ENCODE data around the gene LSAMP.

The LSAMP gene

DNA sequence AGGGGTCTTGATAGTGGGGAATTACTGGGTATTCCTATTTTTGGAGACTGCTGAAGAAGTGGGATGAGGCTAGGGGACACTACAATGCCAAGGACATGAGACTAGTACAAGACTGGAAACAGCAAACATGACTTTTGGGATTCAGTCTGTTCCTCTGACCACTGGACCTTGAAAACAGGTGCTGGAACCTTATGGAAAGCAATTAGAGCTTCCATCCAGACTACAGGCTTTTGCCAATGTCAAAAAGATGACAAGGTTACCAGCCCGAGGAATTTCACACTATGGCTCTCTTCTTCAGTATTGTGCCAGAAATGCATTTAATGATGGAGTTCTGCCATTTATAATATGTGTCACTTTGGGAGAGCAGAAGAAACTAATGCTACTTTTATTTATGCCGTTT lies 539.4 kb downstream of the LSAMP start:
- H3K9me3 ChIP-seq (ENCODE audit: control insufficient read depth, low read length) = no peaks in the 10 kb centered on the region
- no peak overlapping the region for H2AFZ ChIP-seq (ENCODE audit: low read depth, low read length)
- no peak overlapping the region for H3K27ac ChIP-seq (ENCODE audit: low read length, poor library complexity, severe bottlenecking)
- no peak overlapping the region for H4K91ac ChIP-seq (ENCODE audit: low read length)
- DNase-seq = no peak
- H2BK12ac ChIP-seq (ENCODE audit: low read length in 2 of 2) = no peak overlapping the region
- H2BK15ac ChIP-seq (ENCODE audit: low read depth, poor library complexity, severe bottlenecking) = no peak overlapping the region
- H3K14ac ChIP-seq (ENCODE audit: low read length in 2 of 2) = no peak overlapping the region
- no peak overlapping the region for H3K23ac ChIP-seq (ENCODE audit: low read length in 2 of 2)
- no peak overlapping the region for H2BK120ac ChIP-seq (ENCODE audit: low read depth, low read length)
- H2BK5ac ChIP-seq (ENCODE audit: low read depth, low read length, poor library complexity, severe bottlenecking) = no peak overlapping the region
- no peak overlapping the region for H3K4ac ChIP-seq (ENCODE audit: low read depth in 1 of 2, low read length in 2 of 2)
- no peak overlapping the region for H2AK5ac ChIP-seq (ENCODE audit: low read length, severe bottlenecking)
- H3K9ac ChIP-seq (ENCODE audit: low read length) = no peak overlapping the region
- 100% methylated on average over 2 of the region's 2 CpGs for WGBS
- H3K36me3 ChIP-seq (ENCODE audit: control insufficient read depth in 1 of 2, insufficient read depth in 2 of 2, low read depth in 1 of 2, low read length in 2 of 2) = no peaks in the 10 kb centered on the region
- H3K27me3 ChIP-seq (ENCODE audit: control insufficient read depth in 1 of 2, insufficient read depth in 1 of 2, low read length in 2 of 2) = peaks cover 0 to 7% of the 10 kb centered on the region in 2 experiments
- no peak overlapping the region for H3K4me3 ChIP-seq (ENCODE audit: insufficient read depth in 1 of 2, low read depth in 1 of 2, low read length in 2 of 2)
- H3K79me1 ChIP-seq (replicated peaks; ENCODE audit: low read length, poor library complexity, severe bottlenecking) = no peaks in the 10 kb centered on the region
- H3K4me1 ChIP-seq (ENCODE audit: control insufficient read depth, insufficient read depth, low read depth, low read length) = no peaks in the 10 kb centered on the region
- H3K18ac ChIP-seq (ENCODE audit: low read depth in 1 of 2, low read length in 2 of 2) = no peak overlapping the region
- H4K8ac ChIP-seq (ENCODE audit: low read length) = no peak overlapping the region
- no peak overlapping the region for H3K4me2 ChIP-seq (ENCODE audit: low read length, poor library complexity, severe bottlenecking)

DNA sequence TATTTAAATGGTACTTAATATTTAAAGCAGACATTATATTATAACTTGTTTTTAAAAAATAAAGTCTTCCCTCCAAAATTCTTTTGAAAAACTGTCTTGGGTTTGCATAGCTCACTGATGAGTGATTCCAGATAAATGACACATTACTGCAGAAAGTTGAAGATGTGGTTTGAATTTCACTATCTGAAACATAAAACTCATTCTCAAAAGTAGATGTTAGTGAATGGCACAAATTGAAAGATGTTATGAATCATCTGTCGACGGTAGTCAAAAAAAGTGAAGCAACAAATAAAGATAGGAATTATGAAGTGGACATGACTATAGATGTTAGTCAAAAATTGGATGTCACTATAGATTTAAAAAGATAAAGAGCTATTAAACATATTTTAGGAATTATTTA lies 541.4 kb downstream of the LSAMP start:
- Histone ChIP-seq H3K4me2 (ENCODE audit: low read length, poor library complexity, severe bottlenecking) (no peak overlapping the region), H3K4ac (ENCODE audit: low read depth in 1 of 2, low read length in 2 of 2) (no peak overlapping the region), H3K4me1 (ENCODE audit: control insufficient read depth, insufficient read depth, low read depth, low read length) (no peaks in the 10 kb centered on the region), H4K91ac (ENCODE audit: low read length) (no peak overlapping the region), H3K9ac (ENCODE audit: low read length) (no peak overlapping the region), H2AFZ (ENCODE audit: low read depth, low read length) (no peak overlapping the region), H2BK15ac (ENCODE audit: low read depth, poor library complexity, severe bottlenecking) (no peak overlapping the region), H3K36me3 (ENCODE audit: control insufficient read depth in 1 of 2, insufficient read depth in 2 of 2, low read depth in 1 of 2, low read length in 2 of 2) (no peaks in the 10 kb centered on the region), H2BK120ac (ENCODE audit: low read depth, low read length) (no peak overlapping the region), H3K23ac (ENCODE audit: low read length in 2 of 2) (no peak overlapping the region), H3K79me1 (replicated peaks; ENCODE audit: low read length, poor library complexity, severe bottlenecking) (no peaks in the 10 kb centered on the region), H3K14ac (ENCODE audit: low read length in 2 of 2) (no peak overlapping the region), H2AK5ac (ENCODE audit: low read length, severe bottlenecking) (no peak overlapping the region), H2BK12ac (ENCODE audit: low read length in 2 of 2) (no peak overlapping the region), H3K4me3 (ENCODE audit: insufficient read depth in 1 of 2, low read depth in 1 of 2, low read length in 2 of 2) (no peak overlapping the region), H3K18ac (ENCODE audit: low read depth in 1 of 2, low read length in 2 of 2) (no peak overlapping the region), H3K27me3 (ENCODE audit: control insufficient read depth in 1 of 2, insufficient read depth in 1 of 2, low read length in 2 of 2) (peaks cover 0 to 2% of the 10 kb centered on the region in 2 experiments), H2BK5ac (ENCODE audit: low read depth, low read length, poor library complexity, severe bottlenecking) (no peak overlapping the region), H4K8ac (ENCODE audit: low read length) (no peak overlapping the region), H3K9me3 (ENCODE audit: control insufficient read depth, low read length) (no peaks in the 10 kb centered on the region), H3K27ac (ENCODE audit: low read length, poor library complexity, severe bottlenecking) (no peak overlapping the region)
- DNase-seq = no peak
- whole genome bisulfite sequencing = 100% methylated on average over 1 of the region's 2 CpGs

DNA sequence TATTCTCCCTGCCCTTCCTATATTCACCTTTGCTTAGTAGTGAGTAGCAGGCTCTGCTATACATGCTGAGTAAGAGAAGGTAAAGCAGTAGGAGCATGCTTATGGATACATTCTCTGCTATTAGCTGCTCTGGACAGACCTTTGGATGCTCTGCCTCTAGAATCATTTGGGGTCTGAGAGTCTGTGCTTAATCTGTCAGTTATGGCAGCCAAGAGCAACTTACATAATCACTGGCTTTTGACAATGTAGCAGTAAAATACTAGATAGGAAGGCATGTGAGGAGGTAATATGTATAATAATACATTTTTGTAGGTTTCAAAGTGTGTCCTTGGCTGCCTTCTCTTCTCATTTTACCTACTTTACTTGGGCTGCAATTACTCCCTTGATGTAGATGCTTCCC lies 544.3 kb downstream of the LSAMP start:
- no peak overlapping the region for H4K8ac ChIP-seq (ENCODE audit: low read length)
- H2AFZ ChIP-seq (ENCODE audit: low read depth, low read length) = no peak overlapping the region
- H2BK5ac ChIP-seq (ENCODE audit: low read depth, low read length, poor library complexity, severe bottlenecking) = no peak overlapping the region
- no peaks in the 10 kb centered on the region for H3K36me3 ChIP-seq (ENCODE audit: control insufficient read depth in 1 of 2, insufficient read depth in 2 of 2, low read depth in 1 of 2, low read length in 2 of 2)
- no peak overlapping the region for H2BK12ac ChIP-seq (ENCODE audit: low read length in 2 of 2)
- no peaks in the 10 kb centered on the region for H3K4me1 ChIP-seq (ENCODE audit: control insufficient read depth, insufficient read depth, low read depth, low read length)
- H2BK15ac ChIP-seq (ENCODE audit: low read depth, poor library complexity, severe bottlenecking) = no peak overlapping the region
- no peaks in the 10 kb centered on the region for H3K27me3 ChIP-seq (ENCODE audit: control insufficient read depth in 1 of 2, insufficient read depth in 1 of 2, low read length in 2 of 2)
- H3K9ac ChIP-seq (ENCODE audit: low read length) = no peak overlapping the region
- no peak overlapping the region for H3K4ac ChIP-seq (ENCODE audit: low read depth in 1 of 2, low read length in 2 of 2)
- no peak overlapping the region for H3K14ac ChIP-seq (ENCODE audit: low read length in 2 of 2)
- no peak overlapping the region for H4K91ac ChIP-seq (ENCODE audit: low read length)
- no peak overlapping the region for H3K23ac ChIP-seq (ENCODE audit: low read length in 2 of 2)
- DNase-seq = no peak
- H2BK120ac ChIP-seq (ENCODE audit: low read depth, low read length) = no peak overlapping the region
- no peak overlapping the region for H2AK5ac ChIP-seq (ENCODE audit: low read length, severe bottlenecking)
- H3K27ac ChIP-seq (ENCODE audit: low read length, poor library complexity, severe bottlenecking) = no peak overlapping the region
- no peak overlapping the region for H3K4me3 ChIP-seq (ENCODE audit: insufficient read depth in 1 of 2, low read depth in 1 of 2, low read length in 2 of 2)
- H3K4me2 ChIP-seq (ENCODE audit: low read length, poor library complexity, severe bottlenecking) = no peak overlapping the region
- no peak overlapping the region for H3K18ac ChIP-seq (ENCODE audit: low read depth in 1 of 2, low read length in 2 of 2)
- H3K9me3 ChIP-seq (ENCODE audit: control insufficient read depth, low read length) = no peaks in the 10 kb centered on the region
- H3K79me1 ChIP-seq (replicated peaks; ENCODE audit: low read length, poor library complexity, severe bottlenecking) = peaks cover 2% of the 10 kb centered on the region

DNA sequence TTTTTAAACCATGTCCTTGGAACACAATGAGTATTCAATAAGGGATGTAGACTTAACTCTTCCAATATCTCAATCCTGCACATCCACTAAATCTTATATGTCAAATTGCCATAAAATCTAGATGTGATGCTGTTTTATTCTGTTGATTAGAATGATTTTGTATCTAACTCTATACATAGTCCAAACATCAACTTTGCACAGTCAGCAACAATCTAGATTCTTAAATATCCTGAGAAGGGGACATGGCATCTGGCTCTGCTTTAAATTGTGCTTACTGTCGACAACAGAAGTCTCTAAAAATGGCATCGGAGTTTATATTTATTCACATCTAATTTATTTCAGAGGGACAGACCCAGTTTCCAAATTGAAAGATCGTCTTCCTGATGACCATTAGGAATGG lies 545.8 kb downstream of the LSAMP start:
- 96% methylated on average over 3 of the region's 3 CpGs for WGBS
- H3K79me1 ChIP-seq (replicated peaks; ENCODE audit: low read length, poor library complexity, severe bottlenecking) = peaks cover 2% of the 10 kb centered on the region
- no peak overlapping the region for H3K18ac ChIP-seq (ENCODE audit: low read depth in 1 of 2, low read length in 2 of 2)
- H2BK120ac ChIP-seq (ENCODE audit: low read depth, low read length) = no peak overlapping the region
- no peak overlapping the region for H2BK15ac ChIP-seq (ENCODE audit: low read depth, poor library complexity, severe bottlenecking)
- no peak overlapping the region for H2AK5ac ChIP-seq (ENCODE audit: low read length, severe bottlenecking)
- H3K4me3 ChIP-seq (ENCODE audit: insufficient read depth in 1 of 2, low read depth in 1 of 2, low read length in 2 of 2) = no peak overlapping the region
- no peaks in the 10 kb centered on the region for H3K27me3 ChIP-seq (ENCODE audit: control insufficient read depth in 1 of 2, insufficient read depth in 1 of 2, low read length in 2 of 2)
- no peaks in the 10 kb centered on the region for H3K9me3 ChIP-seq (ENCODE audit: control insufficient read depth, low read length)
- no peak overlapping the region for H4K8ac ChIP-seq (ENCODE audit: low read length)
- no peak overlapping the region for H3K4me2 ChIP-seq (ENCODE audit: low read length, poor library complexity, severe bottlenecking)
- H3K4me1 ChIP-seq (ENCODE audit: control insufficient read depth, insufficient read depth, low read depth, low read length) = no peaks in the 10 kb centered on the region
- H4K91ac ChIP-seq (ENCODE audit: low read length) = no peak overlapping the region
- no peak overlapping the region for H3K23ac ChIP-seq (ENCODE audit: low read length in 2 of 2)
- H3K14ac ChIP-seq (ENCODE audit: low read length in 2 of 2) = no peak overlapping the region
- no peaks in the 10 kb centered on the region for H3K36me3 ChIP-seq (ENCODE audit: control insufficient read depth in 1 of 2, insufficient read depth in 2 of 2, low read depth in 1 of 2, low read length in 2 of 2)
- H2BK5ac ChIP-seq (ENCODE audit: low read depth, low read length, poor library complexity, severe bottlenecking) = no peak overlapping the region
- no peak overlapping the region for H2BK12ac ChIP-seq (ENCODE audit: low read length in 2 of 2)
- no peak for DNase-seq
- H3K27ac ChIP-seq (ENCODE audit: low read length, poor library complexity, severe bottlenecking) = no peak overlapping the region
- H3K4ac ChIP-seq (ENCODE audit: low read depth in 1 of 2, low read length in 2 of 2) = no peak overlapping the region
- H2AFZ ChIP-seq (ENCODE audit: low read depth, low read length) = no peak overlapping the region
- no peak overlapping the region for H3K9ac ChIP-seq (ENCODE audit: low read length)

Data from mesenchymal stem cell (in vitro differentiated cells and primary cell).